Neutrophil (primary cell): ENCODE results near the gene SNTG2.

Experiments used
- H3K27ac ChIP-seq: fragments of 200-600 bp; sonication (generic); 2 replicates; pipeline ENCODE4 v1.5.1; 2016; ENCODE audit warnings: mild to moderate bottlenecking, moderate library complexity
- H3K27me3 ChIP-seq: fragments of 200-600 bp; sonication (generic); 2 replicates; pipeline ENCODE4 v1.6.0; 2016; ENCODE audit warnings: mild to moderate bottlenecking
- H3K36me3 ChIP-seq: fragments of 200-600 bp; sonication (generic); 2 replicates; pipeline ENCODE4 v1.5.1; 2017
- H3K4me1 ChIP-seq, 2 experiments: fragments of 200-600 bp in 1 of 2; sonication (generic) in 1 of 2; 1 replicate in 1 of 2; 2 replicates in 1 of 2; pipeline versions ENCODE4 v1.5.1 to v1.6.1; 2013 to 2016; ENCODE audit warnings: low read depth in 1 of 2, low read length in 1 of 2, mild to moderate bottlenecking in 1 of 2, moderate library complexity in 1 of 2; ENCODE audit not compliant: control insufficient read depth in 1 of 2, insufficient read depth in 1 of 2
- H3K4me3 ChIP-seq, 2 experiments: fragments of 200-600 bp in 1 of 2; sonication (generic) in 1 of 2; 1 replicate in 1 of 2; 2 replicates in 1 of 2; pipeline ENCODE4 v1.5.1; 2013 to 2016; ENCODE audit warnings: low read depth in 1 of 2, low read length in 1 of 2, mild to moderate bottlenecking in 1 of 2, moderate library complexity in 1 of 2
- H3K9me3 ChIP-seq: fragments of 200-600 bp; sonication (generic); 2 replicates; pipeline ENCODE4 v1.5.1; 2016
- TF ChIP-seq, protein P1 (sequence below): fragments of 200-600 bp; sonication (generic); IDR thresholded peaks from 2 replicates; pipeline ENCODE4 v1.5.1; 2016; ENCODE audit warnings: antibody characterized with exemption

The SNTG2 gene

DNA sequence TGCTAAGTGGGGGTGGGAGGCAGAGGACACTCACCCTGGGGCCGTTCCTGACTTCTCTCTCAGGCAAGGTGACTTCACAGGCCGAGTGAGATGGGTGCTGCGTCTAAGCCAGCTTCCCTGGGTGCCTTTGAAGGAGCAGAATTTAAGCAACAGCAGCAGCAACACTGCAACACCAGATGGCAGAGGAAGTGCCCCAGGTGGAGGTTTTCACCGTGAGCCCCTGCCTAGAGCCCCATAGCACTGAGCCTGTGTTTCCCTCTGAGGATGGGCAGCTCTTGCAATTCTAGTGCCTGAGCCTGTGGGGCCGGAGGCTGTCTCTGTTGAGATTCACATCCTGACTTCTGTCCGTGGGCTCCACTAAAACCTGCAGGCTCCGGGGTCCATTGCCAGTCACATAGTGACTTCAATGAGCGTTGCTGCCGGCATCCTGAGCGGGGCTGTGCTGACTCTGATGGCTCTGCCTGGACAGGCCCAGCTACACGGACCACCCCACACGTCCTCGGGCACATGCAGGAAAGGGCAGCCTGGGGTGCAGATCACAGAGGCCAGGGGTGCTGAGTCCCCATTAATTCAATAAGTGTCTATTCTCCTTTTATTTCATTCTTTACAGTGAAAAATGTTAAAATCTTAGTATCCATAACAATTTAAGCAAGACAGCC, 218.8 kb downstream of the SNTG2 start:
- Histone ChIP-seq H3K27me3 (no peaks in the 10 kb centered on the region), H3K4me1 (no peaks in the 10 kb centered on the region), H3K4me3 (no peak overlapping the region), H3K27ac (no peak overlapping the region), H3K9me3 (no peaks in the 10 kb centered on the region), H3K36me3 (no peaks in the 10 kb centered on the region)
- TF ChIP-seq, protein P1, sequence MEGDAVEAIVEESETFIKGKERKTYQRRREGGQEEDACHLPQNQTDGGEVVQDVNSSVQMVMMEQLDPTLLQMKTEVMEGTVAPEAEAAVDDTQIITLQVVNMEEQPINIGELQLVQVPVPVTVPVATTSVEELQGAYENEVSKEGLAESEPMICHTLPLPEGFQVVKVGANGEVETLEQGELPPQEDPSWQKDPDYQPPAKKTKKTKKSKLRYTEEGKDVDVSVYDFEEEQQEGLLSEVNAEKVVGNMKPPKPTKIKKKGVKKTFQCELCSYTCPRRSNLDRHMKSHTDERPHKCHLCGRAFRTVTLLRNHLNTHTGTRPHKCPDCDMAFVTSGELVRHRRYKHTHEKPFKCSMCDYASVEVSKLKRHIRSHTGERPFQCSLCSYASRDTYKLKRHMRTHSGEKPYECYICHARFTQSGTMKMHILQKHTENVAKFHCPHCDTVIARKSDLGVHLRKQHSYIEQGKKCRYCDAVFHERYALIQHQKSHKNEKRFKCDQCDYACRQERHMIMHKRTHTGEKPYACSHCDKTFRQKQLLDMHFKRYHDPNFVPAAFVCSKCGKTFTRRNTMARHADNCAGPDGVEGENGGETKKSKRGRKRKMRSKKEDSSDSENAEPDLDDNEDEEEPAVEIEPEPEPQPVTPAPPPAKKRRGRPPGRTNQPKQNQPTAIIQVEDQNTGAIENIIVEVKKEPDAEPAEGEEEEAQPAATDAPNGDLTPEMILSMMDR, result no peak

DNA sequence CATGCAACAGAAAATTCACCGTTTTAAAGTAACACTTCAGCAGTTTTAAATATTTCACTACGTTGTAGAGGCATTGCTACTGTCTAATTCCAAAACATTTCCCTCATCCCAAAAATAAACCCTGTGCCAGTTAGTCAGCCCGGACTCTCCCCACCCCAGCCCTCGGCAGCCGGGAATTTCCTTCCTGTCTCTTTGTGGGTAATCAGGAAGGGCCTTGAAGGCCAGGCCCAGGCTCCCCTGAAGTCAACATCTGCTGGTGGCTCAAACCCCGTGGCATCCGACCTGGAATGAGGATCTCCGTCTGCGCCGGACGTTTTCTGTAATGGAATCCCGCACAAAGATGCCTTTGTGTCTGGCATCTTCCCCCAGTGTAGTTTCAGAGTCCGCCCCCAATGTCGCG, 219.6 kb downstream of the SNTG2 start:
- Histone ChIP-seq H3K36me3 (no peaks in the 10 kb centered on the region), H3K27ac (no peak overlapping the region), H3K4me3 (no peak overlapping the region), H3K4me1 (no peaks in the 10 kb centered on the region), H3K27me3 (no peaks in the 10 kb centered on the region), H3K9me3 (no peaks in the 10 kb centered on the region)
- TF ChIP-seq, protein P1, result no peak

DNA sequence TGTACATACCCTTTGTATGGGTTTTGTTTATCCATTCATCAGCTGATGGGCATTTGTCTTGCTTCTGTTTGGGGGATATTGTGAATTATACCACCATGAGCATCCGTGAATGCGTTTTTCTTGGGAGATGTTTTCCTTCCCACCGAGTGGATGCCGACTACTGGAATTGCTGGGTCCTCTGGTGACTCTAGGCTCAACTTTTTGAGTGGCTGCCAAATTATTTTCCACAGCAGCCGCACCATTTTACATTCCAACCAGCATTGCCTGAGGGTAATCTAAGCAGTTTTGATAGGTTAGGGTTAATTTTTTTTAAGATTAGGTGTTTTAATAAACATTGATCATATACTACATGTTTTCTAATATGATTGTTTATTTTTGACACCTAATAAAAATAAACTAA, 220.1 kb downstream of the SNTG2 start:
- H3K4me3 ChIP-seq, result no peak overlapping the region
- no peaks in the 10 kb centered on the region for H3K9me3 ChIP-seq
- TF ChIP-seq, protein P1, result no peak
- no peaks in the 10 kb centered on the region for H3K36me3 ChIP-seq
- H3K27me3 ChIP-seq, result no peaks in the 10 kb centered on the region
- H3K4me1 ChIP-seq, result no peaks in the 10 kb centered on the region
- H3K27ac ChIP-seq, result no peak overlapping the region

DNA sequence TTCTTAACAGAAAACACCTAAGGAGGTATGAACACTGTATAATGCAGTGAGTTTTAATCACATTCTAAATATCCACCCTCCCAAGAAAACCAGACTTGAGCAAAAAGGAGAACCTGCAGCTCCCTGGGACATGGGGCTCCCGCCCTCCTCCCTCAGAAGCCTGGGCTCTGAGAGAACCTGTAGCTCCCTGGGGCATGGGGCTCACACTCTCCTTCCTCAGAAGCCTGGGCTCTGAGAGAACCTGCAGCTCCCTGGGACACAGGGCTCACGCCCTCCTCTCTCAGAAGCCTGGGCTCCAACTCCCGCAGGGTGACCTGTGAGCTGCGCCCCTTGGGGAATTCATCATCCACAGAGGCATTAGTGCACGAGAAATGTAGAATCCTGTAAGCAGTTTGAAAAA, 222.9 kb downstream of the SNTG2 start:
- TF ChIP-seq, protein P1, result no peak
- Histone ChIP-seq H3K4me1 (no peaks in the 10 kb centered on the region), H3K4me3 (no peak overlapping the region), H3K27ac (no peak overlapping the region), H3K27me3 (no peaks in the 10 kb centered on the region), H3K36me3 (no peaks in the 10 kb centered on the region), H3K9me3 (no peaks in the 10 kb centered on the region)

DNA sequence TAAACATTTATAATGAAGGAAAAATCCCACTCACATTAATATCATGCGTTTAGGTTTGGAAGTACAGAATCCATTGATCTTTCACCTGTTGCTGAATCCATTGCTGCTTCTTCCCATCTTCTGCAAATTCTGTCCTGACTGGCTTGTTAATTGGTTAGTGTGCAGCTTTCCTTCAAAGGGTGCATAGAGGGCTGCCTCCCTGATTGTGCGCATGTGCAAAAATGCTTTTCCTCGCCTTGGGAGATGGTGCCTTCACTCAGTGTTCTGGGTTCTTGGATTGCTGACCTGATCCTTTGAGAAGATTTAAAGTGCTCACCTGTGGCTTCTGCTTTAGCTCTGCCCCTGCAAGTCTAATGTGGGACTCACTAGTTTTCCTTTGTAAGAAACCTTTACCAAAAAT, 231.2 kb downstream of the SNTG2 start:
- H3K36me3 ChIP-seq, result no peaks in the 10 kb centered on the region
- TF ChIP-seq, protein P1, result no peak
- no peaks in the 10 kb centered on the region for H3K27me3 ChIP-seq
- H3K4me1 ChIP-seq, result no peaks in the 10 kb centered on the region
- H3K27ac ChIP-seq, result no peak overlapping the region
- no peak overlapping the region for H3K4me3 ChIP-seq
- no peaks in the 10 kb centered on the region for H3K9me3 ChIP-seq
